ENCODE measurements around the gene BRMS1. TPM values are rescaled to one million over a fixed set of nuclear protein-coding genes. Genes with fewer than 3 reads are reported as not detected.

The BRMS1 gene
- total RNA-seq, 3 donors from 2014 or later (not counting 1 experiment from before 2014, with no cell fraction given), result 48.1 to 55.6 (median 48.2) TPM

- no peak overlapping the region for H3K4me3 Mint-ChIP-seq
- Histone ChIP-seq H3K36me3 (ENCODE audit: control insufficient read depth, insufficient read depth, low read length) (peaks cover 5% of the 10 kb centered on the region), H3K4me3 (ENCODE audit: low read length) (no peak overlapping the region), H3K27ac (ENCODE audit: low read length) (no peak overlapping the region), H3K4me1 (ENCODE audit: control insufficient read depth, insufficient read depth, low read length) (peaks cover 46% of the 10 kb centered on the region), H3K9me3 (ENCODE audit: control insufficient read depth, insufficient read depth, low read length) (no peaks in the 10 kb centered on the region), H3K27me3 (ENCODE audit: control insufficient read depth, insufficient read depth, low read length) (peaks cover 3% of the 10 kb centered on the region)
- intact Hi-C loops (cut with micrococcal nuclease), result no loop called here
- H3K4me1 Mint-ChIP-seq, result peaks cover 23 to 40% of the 10 kb centered on the region in 2 donors
- no peak for DNase-seq
- peaks cover 8 to 21% of the 10 kb centered on the region in 2 donors for H3K27me3 Mint-ChIP-seq (ENCODE audit: low read depth in 2 of 2)
- H3K27ac Mint-ChIP-seq, result no peak overlapping the region
- no peak for TF ChIP-seq CTCF (IDR thresholded peaks at IDR 0.05)
- H3K9me3 Mint-ChIP-seq, result no peaks in the 10 kb centered on the region
- WGBS (ENCODE audit: insufficient coverage), result 86% methylated on average over 16 of the region's 18 CpGs
- no peaks in the 10 kb centered on the region for H3K36me3 Mint-ChIP-seq
- no peak for ATAC-seq
These were observed 12.3 kb downstream of the BRMS1 start for GRCh38 chr11:66332371-66333219.

GRCh38 chr11:66331542-66332370, 13.1 kb downstream of the BRMS1 start:
- Histone ChIP-seq H3K4me3 (ENCODE audit: low read length) (no peak overlapping the region), H3K4me1 (ENCODE audit: control insufficient read depth, insufficient read depth, low read length) (peaks cover 46% of the 10 kb centered on the region), H3K27ac (ENCODE audit: low read length) (no peak overlapping the region), H3K36me3 (ENCODE audit: control insufficient read depth, insufficient read depth, low read length) (no peaks in the 10 kb centered on the region), H3K27me3 (ENCODE audit: control insufficient read depth, insufficient read depth, low read length) (peaks cover 3% of the 10 kb centered on the region), H3K9me3 (ENCODE audit: control insufficient read depth, insufficient read depth, low read length) (no peaks in the 10 kb centered on the region)
- H3K9me3 Mint-ChIP-seq, result no peaks in the 10 kb centered on the region
- 93% methylated on average over 12 of the region's 12 CpGs for WGBS (ENCODE audit: insufficient coverage)
- no peak overlapping the region for H3K4me3 Mint-ChIP-seq
- no peak overlapping the region for H3K27ac Mint-ChIP-seq
- ATAC-seq (no peak), DNase-seq (no peak)
- peaks cover 8 to 21% of the 10 kb centered on the region in 2 donors for H3K27me3 Mint-ChIP-seq (ENCODE audit: low read depth in 2 of 2)
- H3K36me3 Mint-ChIP-seq, result no peaks in the 10 kb centered on the region
- intact Hi-C loops (cut with micrococcal nuclease), result no loop called here
- peaks cover 27 to 38% of the 10 kb centered on the region in 2 donors for H3K4me1 Mint-ChIP-seq
- TF ChIP-seq CTCF (IDR thresholded peaks at IDR 0.05), result no peak

- H3K4me3 ChIP-seq (ENCODE audit: low read length), result no peak overlapping the region
- H3K36me3 Mint-ChIP-seq, result no peaks in the 10 kb centered on the region
- no peaks in the 10 kb centered on the region for H3K36me3 ChIP-seq (ENCODE audit: control insufficient read depth, insufficient read depth, low read length)
- no peaks in the 10 kb centered on the region for H3K9me3 ChIP-seq (ENCODE audit: control insufficient read depth, insufficient read depth, low read length)
- H3K4me1 ChIP-seq (ENCODE audit: control insufficient read depth, insufficient read depth, low read length), result peaks cover 44% of the 10 kb centered on the region
- intact Hi-C loops (cut with micrococcal nuclease), result no loop called here
- no peak for DNase-seq
- peaks cover 19 to 36% of the 10 kb centered on the region in 2 donors for H3K4me1 Mint-ChIP-seq
- peaks cover 8 to 16% of the 10 kb centered on the region in 2 donors for H3K27me3 Mint-ChIP-seq (ENCODE audit: low read depth in 2 of 2)
- WGBS (ENCODE audit: insufficient coverage), result 75% methylated on average over 10 of the region's 10 CpGs
- H3K9me3 Mint-ChIP-seq, result no peaks in the 10 kb centered on the region
- peaks cover 3% of the 10 kb centered on the region for H3K27me3 ChIP-seq (ENCODE audit: control insufficient read depth, insufficient read depth, low read length)
- H3K27ac ChIP-seq (ENCODE audit: low read length), result no peak overlapping the region
- H3K27ac Mint-ChIP-seq, result no peak overlapping the region
- no peak overlapping the region for H3K4me3 Mint-ChIP-seq
- no peak for TF ChIP-seq CTCF (IDR thresholded peaks at IDR 0.05)
- no peak for ATAC-seq
These were observed 14.0 kb downstream of the BRMS1 start for GRCh38 chr11:66330931-66331330.

Data from natural killer cell (primary cell).